HG02571 (cell line): Measurements from ENCODE around the gene NCS1.

ENCODE experiments used
- ATAC-seq: cut with Tn5 transposase; IDR thresholded peaks from one replicate; pipeline ENCODE4 v1.9.1; 2021; ENCODE audit warnings: mild to moderate bottlenecking, moderate library complexity; ENCODE audit not compliant: unreplicated experiment

Gene NCS1

GRCh38 chr9:130193103-130193502 is 20.9 kb downstream of the NCS1 start:
- no peak for ATAC-seq

GRCh38 chr9:130193531-130194377 is 21.6 kb downstream of the NCS1 start:
- ATAC-seq, result no peak

- ATAC-seq, result no peak
These were observed 22.3 kb downstream of the NCS1 start for GRCh38 chr9:130194378-130194932.

GRCh38 chr9:130195638-130196037 is 23.4 kb downstream of the NCS1 start:
- ATAC-seq, result no peak

GRCh38 chr9:130196643-130197042 is 24.4 kb downstream of the NCS1 start:
- ATAC-seq, result no peak

- ATAC-seq, result no peak
These were observed 25.2 kb downstream of the NCS1 start for GRCh38 chr9:130197386-130197785.

GRCh38 chr9:130197888-130198287 is 25.7 kb downstream of the NCS1 start:
- ATAC-seq, result no peak

GRCh38 chr9:130198501-130199179 is 26.4 kb downstream of the NCS1 start:
- ATAC-seq, result no peak

- no peak for ATAC-seq
These were observed 27.4 kb downstream of the NCS1 start for GRCh38 chr9:130199605-130200004.

- ATAC-seq, result no peak
These were observed 28.0 kb downstream of the NCS1 start for GRCh38 chr9:130200038-130200849.

- ATAC-seq, result no peak
These were observed 29.2 kb downstream of the NCS1 start for GRCh38 chr9:130201399-130201873.

- no peak for ATAC-seq
These were observed 29.8 kb downstream of the NCS1 start for GRCh38 chr9:130201974-130202373.

- no peak for ATAC-seq
These were observed 32.1 kb downstream of the NCS1 start for GRCh38 chr9:130204341-130204740.

GRCh38 chr9:130204959-130205358 is 32.8 kb downstream of the NCS1 start:
- ATAC-seq, result no peak

GRCh38 chr9:130205912-130206311 is 33.7 kb downstream of the NCS1 start:
- no peak for ATAC-seq

- ATAC-seq, result no peak
These were observed 34.4 kb downstream of the NCS1 start for GRCh38 chr9:130206579-130206978.

- no peak for ATAC-seq
These were observed 35.2 kb downstream of the NCS1 start for GRCh38 chr9:130207241-130207992.

GRCh38 chr9:130208600-130209347 is 36.6 kb downstream of the NCS1 start:
- ATAC-seq, result no peak

GRCh38 chr9:130209422-130209821 is 37.2 kb downstream of the NCS1 start:
- ATAC-seq, result no peak
